OCI-LY7 (cell line): ENCODE results near the gene KIF21B.

Source experiments
- EZH2phosphoT487 ChIP-seq: fragments of 200-600 bp; sonication (generic); IDR thresholded peaks from 2 replicates; pipeline ENCODE4 v1.6.1; 2018; ENCODE audit warnings: low read depth, borderline replicate concordance, mild to moderate bottlenecking, mixed run types, antibody characterized with exemption, low read length, moderate library complexity, mixed read lengths
- TF ChIP-seq, protein P1 (sequence below): fragments of 200-600 bp; sonication (generic); conservative IDR thresholded peaks from 2 replicates; pipeline ENCODE4 v1.5.1; 2014; ENCODE audit warnings: mild to moderate bottlenecking, antibody characterized with exemption, low read length, moderate library complexity, mixed read lengths

DNA sequence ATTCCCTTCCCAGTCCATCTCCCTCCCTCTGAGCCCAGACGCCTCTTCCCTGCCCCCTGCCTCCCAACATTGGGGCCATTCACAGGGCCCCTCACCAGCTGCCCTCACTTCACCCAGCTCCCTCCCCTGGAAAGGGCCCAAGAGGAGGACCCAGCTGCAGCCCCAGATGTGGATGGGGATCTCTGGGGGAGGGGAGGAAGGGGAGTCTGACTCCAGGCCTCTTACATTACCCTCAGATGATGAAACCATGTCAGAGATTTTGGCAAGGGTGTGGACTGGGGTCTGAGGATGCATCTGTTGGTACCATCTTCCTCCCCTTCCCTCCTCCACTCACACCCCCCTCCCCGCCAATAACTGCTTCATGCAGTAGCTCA is 1.1 kb upstream of the KIF21B start:
- TF ChIP-seq, protein P1, sequence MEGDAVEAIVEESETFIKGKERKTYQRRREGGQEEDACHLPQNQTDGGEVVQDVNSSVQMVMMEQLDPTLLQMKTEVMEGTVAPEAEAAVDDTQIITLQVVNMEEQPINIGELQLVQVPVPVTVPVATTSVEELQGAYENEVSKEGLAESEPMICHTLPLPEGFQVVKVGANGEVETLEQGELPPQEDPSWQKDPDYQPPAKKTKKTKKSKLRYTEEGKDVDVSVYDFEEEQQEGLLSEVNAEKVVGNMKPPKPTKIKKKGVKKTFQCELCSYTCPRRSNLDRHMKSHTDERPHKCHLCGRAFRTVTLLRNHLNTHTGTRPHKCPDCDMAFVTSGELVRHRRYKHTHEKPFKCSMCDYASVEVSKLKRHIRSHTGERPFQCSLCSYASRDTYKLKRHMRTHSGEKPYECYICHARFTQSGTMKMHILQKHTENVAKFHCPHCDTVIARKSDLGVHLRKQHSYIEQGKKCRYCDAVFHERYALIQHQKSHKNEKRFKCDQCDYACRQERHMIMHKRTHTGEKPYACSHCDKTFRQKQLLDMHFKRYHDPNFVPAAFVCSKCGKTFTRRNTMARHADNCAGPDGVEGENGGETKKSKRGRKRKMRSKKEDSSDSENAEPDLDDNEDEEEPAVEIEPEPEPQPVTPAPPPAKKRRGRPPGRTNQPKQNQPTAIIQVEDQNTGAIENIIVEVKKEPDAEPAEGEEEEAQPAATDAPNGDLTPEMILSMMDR = no peak
- no peak for TF ChIP-seq EZH2phosphoT487
